Large intestine (tissue), 3 donors: ENCODE measurements around the gene ABI3. TPM values are rescaled to one million over a fixed set of nuclear protein-coding genes. Genes with fewer than 3 reads are reported as not detected.

ENCODE experiments used
- DNase-seq, 2 donors: peaks; one replicate each; pipeline versions ENCODE4 v3.0.0 to v3.0.0-alpha.2; 2013
- H3K27ac ChIP-seq: one replicate; pipeline ENCODE4 v1.5.1; 2013; ENCODE audit warnings: low read length
- H3K27me3 ChIP-seq: 2 replicates; pipeline ENCODE4 v1.6.1; 2013; ENCODE audit warnings: low read length; ENCODE audit not compliant: control insufficient read depth, insufficient read depth
- H3K36me3 ChIP-seq: 2 replicates; pipeline ENCODE4 v1.6.1; 2013; ENCODE audit warnings: low read length; ENCODE audit not compliant: control insufficient read depth, insufficient read depth
- H3K4me1 ChIP-seq: one replicate; pipeline ENCODE4 v1.6.1; 2013; ENCODE audit warnings: low read length; ENCODE audit not compliant: control insufficient read depth, insufficient read depth
- H3K4me3 ChIP-seq: one replicate; pipeline ENCODE4 v1.5.1; 2013; ENCODE audit warnings: low read length
- H3K9me3 ChIP-seq: one replicate; pipeline ENCODE4 v1.6.1; 2013; ENCODE audit warnings: mild to moderate bottlenecking, low read depth, low read length, moderate library complexity; ENCODE audit not compliant: control insufficient read depth
- WGBS: methylation state at CpG from one replicate; pipeline ENCODE4 v1.1.5; 2013; ENCODE audit warnings: low lambda C conversion rate; ENCODE audit not compliant: insufficient coverage; 5-methylcytosine and 5-hydroxymethylcytosine counted together
- polyA plus RNA-seq: library from polyadenylated mRNA; unstranded; fragments of 120-200 nt; gene quantifications from one replicate; pipeline ENCODE4 v1.2.1, GENCODE V29; 2013

Gene ABI3
- polyA plus RNA-seq, 1 donor: 9.3 TPM

- DNase-seq: no peak
- peaks cover 7% of the 10 kb centered on the region for H3K4me1 ChIP-seq
- H3K27me3 ChIP-seq: peaks cover 10% of the 10 kb centered on the region
- no peak overlapping the region for H3K27ac ChIP-seq
- no peak overlapping the region for H3K4me3 ChIP-seq
- no peaks in the 10 kb centered on the region for H3K9me3 ChIP-seq
- no CpG with 5 or more reads among the region's 4 CpGs for WGBS
- no peaks in the 10 kb centered on the region for H3K36me3 ChIP-seq
These were observed 25.4 kb downstream of the ABI3 start for GRCh38 chr17:49235896-49236295.

GRCh38 chr17:49239963-49240362 is 29.5 kb downstream of the ABI3 start:
- Histone ChIP-seq H3K27ac (no peak overlapping the region), H3K27me3 (no peaks in the 10 kb centered on the region), H3K4me1 (peaks cover 4% of the 10 kb centered on the region), H3K4me3 (no peak overlapping the region), H3K36me3 (no peaks in the 10 kb centered on the region), H3K9me3 (no peaks in the 10 kb centered on the region)
- DNase-seq: no peak
- no CpG with 5 or more reads among the region's 1 CpG for WGBS

- H3K27ac ChIP-seq: no peak overlapping the region
- H3K4me1 ChIP-seq: peaks cover 4% of the 10 kb centered on the region
- H3K9me3 ChIP-seq: no peaks in the 10 kb centered on the region
- WGBS: no CpG with 5 or more reads among the region's 1 CpG
- no peaks in the 10 kb centered on the region for H3K36me3 ChIP-seq
- H3K4me3 ChIP-seq: no peak overlapping the region
- H3K27me3 ChIP-seq: no peaks in the 10 kb centered on the region
- DNase-seq: no peak
These were observed 30.1 kb downstream of the ABI3 start for GRCh38 chr17:49240619-49241018.

GRCh38 chr17:49241040-49241439 is 30.5 kb downstream of the ABI3 start:
- no peak overlapping the region for H3K4me3 ChIP-seq
- H3K27ac ChIP-seq: no peak overlapping the region
- H3K4me1 ChIP-seq: peaks cover 4% of the 10 kb centered on the region
- no CpG with 5 or more reads among the region's 8 CpGs for WGBS
- no peaks in the 10 kb centered on the region for H3K36me3 ChIP-seq
- no peaks in the 10 kb centered on the region for H3K27me3 ChIP-seq
- DNase-seq: no peak
- no peaks in the 10 kb centered on the region for H3K9me3 ChIP-seq

- peaks cover 2% of the 10 kb centered on the region for H3K4me1 ChIP-seq
- WGBS: no CpG with 5 or more reads among the region's 9 CpGs
- H3K27me3 ChIP-seq: no peaks in the 10 kb centered on the region
- no peak overlapping the region for H3K27ac ChIP-seq
- H3K4me3 ChIP-seq: no peak overlapping the region
- no peak for DNase-seq
- no peaks in the 10 kb centered on the region for H3K9me3 ChIP-seq
- no peaks in the 10 kb centered on the region for H3K36me3 ChIP-seq
These were observed 31.3 kb downstream of the ABI3 start for GRCh38 chr17:49241692-49242397.

GRCh38 chr17:49242813-49243212 is 32.3 kb downstream of the ABI3 start:
- H3K9me3 ChIP-seq: no peaks in the 10 kb centered on the region
- no peak overlapping the region for H3K27ac ChIP-seq
- WGBS: 100% methylated on average over 3 of the region's 5 CpGs
- no peaks in the 10 kb centered on the region for H3K36me3 ChIP-seq
- no peak for DNase-seq
- H3K27me3 ChIP-seq: no peaks in the 10 kb centered on the region
- H3K4me1 ChIP-seq: no peaks in the 10 kb centered on the region
- no peak overlapping the region for H3K4me3 ChIP-seq

- Histone ChIP-seq H3K4me3 (no peak overlapping the region), H3K27me3 (no peaks in the 10 kb centered on the region), H3K36me3 (no peaks in the 10 kb centered on the region), H3K9me3 (no peaks in the 10 kb centered on the region), H3K27ac (no peak overlapping the region), H3K4me1 (no peaks in the 10 kb centered on the region)
- no CpG with 5 or more reads among the region's 4 CpGs for WGBS
- DNase-seq: no peak
These were observed 34.3 kb downstream of the ABI3 start for GRCh38 chr17:49244839-49245238.

- H3K36me3 ChIP-seq: no peaks in the 10 kb centered on the region
- no peak for DNase-seq
- no CpG with 5 or more reads among the region's 7 CpGs for WGBS
These were observed 37.4 kb downstream of the ABI3 start for GRCh38 chr17:49247944-49248343.

GRCh38 chr17:49249292-49249794 is 38.8 kb downstream of the ABI3 start:
- Histone ChIP-seq H3K27ac (no peak overlapping the region), H3K4me1 (no peaks in the 10 kb centered on the region), H3K27me3 (no peaks in the 10 kb centered on the region), H3K36me3 (no peaks in the 10 kb centered on the region), H3K9me3 (no peaks in the 10 kb centered on the region), H3K4me3 (no peak overlapping the region)
- no CpG with 5 or more reads among the region's 10 CpGs for WGBS
- DNase-seq: no peak

More at GRCh38 chr17:49247944-49248343, 37.4 kb downstream of the ABI3 start:
- no peaks in the 10 kb centered on the region for H3K27me3 ChIP-seq
- no peak overlapping the region for H3K4me3 ChIP-seq
- no peaks in the 10 kb centered on the region for H3K9me3 ChIP-seq
- no peaks in the 10 kb centered on the region for H3K4me1 ChIP-seq
- no peak overlapping the region for H3K27ac ChIP-seq

- Histone ChIP-seq H3K4me1 (no peaks in the 10 kb centered on the region), H3K36me3 (no peaks in the 10 kb centered on the region), H3K27ac (no peak overlapping the region), H3K27me3 (no peaks in the 10 kb centered on the region), H3K4me3 (no peak overlapping the region), H3K9me3 (no peaks in the 10 kb centered on the region)
- no peak for DNase-seq
- WGBS: no CpG with 5 or more reads among the region's 12 CpGs
These were observed 39.5 kb downstream of the ABI3 start for GRCh38 chr17:49249890-49250522.
